Effector CD4-positive, alpha-beta T cell (primary cell): Measurements from ENCODE around the gene IL9.

Experiments
- DNase-seq: peaks from one replicate; pipeline ENCODE4 v3.0.0-alpha.2; 2020

Gene IL9

GRCh38 chr5:135890867-135891266, 4.8 kb downstream of the IL9 start:
- no peak for DNase-seq

DNA sequence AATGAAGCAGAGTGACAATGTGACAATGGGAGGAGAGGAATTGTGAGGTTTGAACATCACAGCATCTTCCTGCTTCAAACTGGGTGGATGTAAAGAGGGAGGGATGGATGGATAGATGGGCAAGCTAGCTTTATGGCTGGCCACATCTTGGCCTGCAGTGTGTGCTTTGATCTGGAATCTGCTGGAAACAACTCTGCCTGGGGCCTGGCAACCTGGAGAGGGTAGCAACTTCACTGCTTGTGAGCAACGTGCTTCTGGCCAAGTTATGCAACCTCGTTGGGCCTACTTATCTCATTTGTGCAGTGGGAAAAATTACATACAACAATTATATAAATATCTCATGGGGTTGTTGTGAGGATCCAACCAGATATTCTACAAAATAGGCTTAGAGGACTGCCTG, 5.3 kb downstream of the IL9 start:
- no peak for DNase-seq

- no peak for DNase-seq
Measured at GRCh38 chr5:135887881-135888614, 7.6 kb downstream of the IL9 start.

GRCh38 chr5:135887447-135887864, 8.2 kb downstream of the IL9 start:
- peak; percentile 50 for DNase-seq

DNA sequence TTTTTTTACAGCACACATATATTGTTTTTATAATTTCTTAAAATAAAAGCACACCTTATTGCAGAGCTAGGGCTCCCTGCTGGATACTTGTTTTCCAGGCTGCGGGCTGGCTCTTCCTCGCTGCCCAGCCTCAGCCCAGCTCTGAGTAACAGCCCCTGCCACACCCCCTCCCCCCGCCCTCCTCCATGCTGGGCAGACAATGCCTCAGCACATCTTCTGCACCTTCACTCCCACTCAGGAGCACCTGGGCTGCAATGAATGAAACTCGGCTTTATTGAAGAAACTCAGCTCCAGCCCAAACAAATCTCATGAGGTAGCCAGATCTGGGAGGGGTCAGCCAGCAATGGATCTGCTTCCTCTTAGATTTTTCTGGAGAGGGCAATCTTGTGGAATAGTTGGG, 9.5 kb downstream of the IL9 start:
- DNase-seq: no peak

GRCh38 chr5:135885031-135885430, 10.6 kb downstream of the IL9 start:
- DNase-seq: no peak

- no peak for DNase-seq
Measured at GRCh38 chr5:135883441-135883840, 12.2 kb downstream of the IL9 start.

DNA sequence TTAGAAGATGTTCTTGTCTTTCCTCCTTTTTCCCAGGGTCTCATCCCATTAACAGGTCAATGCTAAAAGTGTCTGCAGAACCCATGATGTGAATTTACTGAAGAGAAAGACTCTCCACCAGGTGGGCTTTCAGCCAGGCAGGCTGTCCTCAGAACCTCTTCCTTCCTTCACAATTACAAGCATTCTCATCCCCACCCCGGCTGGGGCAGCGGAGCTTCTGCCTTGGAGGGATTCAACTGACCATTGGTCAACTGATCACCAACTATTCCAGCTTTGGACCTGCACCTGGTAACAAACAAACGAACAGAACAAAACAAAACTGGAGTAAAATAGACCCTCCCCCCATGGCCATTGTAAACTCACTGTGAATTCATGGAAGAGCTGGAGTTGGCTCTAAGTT, 12.6 kb downstream of the IL9 start:
- DNase-seq: no peak

DNA sequence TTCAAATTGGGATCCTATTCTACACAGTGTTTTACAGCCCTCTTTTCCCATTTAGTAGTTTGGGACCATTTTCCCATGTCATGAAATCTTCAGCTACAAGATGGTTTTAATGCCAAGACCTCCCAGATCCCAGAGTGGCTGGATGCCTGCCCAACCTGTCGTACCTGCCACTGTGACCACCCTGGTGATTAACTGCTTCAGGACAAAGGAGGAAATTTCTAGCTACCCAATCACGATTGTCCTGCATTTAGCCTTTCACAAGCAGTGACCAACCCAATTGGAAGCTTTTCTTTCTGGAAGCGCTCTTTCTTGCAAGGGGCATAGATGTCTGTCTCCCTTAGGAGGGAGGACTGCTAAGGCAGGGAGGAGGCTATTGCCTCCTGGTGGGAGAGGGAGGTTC, 13.8 kb downstream of the IL9 start:
- DNase-seq: no peak

DNA sequence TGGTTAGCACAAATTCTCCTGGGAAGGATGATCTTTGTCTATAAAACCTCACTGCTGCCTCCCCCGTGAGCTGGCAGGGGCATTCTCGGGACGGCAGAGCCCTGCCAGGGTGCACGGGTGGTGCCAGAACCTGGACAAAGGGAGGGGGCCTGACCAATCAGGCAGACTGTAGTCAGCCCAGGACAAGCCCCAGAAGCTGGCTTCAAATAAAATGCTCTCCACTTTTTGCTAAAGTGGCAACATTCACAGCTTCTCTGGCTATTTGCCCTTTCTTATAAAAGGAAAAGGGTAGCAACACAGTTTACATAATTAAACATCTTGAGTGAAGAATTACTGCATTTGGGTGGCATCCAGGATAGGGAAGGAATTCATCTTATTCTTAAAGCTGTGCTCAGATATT, 14.4 kb downstream of the IL9 start:
- DNase-seq: no peak

DNA sequence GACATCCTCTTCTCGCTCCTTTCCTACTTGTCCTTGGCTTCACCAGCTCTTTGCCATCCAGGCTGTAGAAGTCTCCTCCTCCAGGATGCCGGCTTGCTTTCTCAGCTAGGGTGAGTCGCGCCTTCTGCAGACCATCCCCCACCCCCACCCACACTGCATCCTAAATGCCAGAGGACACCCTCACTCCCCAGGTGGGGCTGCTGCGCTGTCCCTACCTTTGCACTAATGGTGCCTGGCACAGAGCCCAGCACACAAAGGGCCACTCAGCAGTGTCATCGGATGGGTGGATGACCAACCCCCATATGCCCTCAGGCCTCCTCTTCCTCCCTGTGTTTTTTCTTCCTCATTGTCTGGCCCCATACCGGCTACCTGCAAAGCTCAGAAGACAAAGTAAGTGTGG, 14.8 kb downstream of the IL9 start:
- DNase-seq: no peak

DNA sequence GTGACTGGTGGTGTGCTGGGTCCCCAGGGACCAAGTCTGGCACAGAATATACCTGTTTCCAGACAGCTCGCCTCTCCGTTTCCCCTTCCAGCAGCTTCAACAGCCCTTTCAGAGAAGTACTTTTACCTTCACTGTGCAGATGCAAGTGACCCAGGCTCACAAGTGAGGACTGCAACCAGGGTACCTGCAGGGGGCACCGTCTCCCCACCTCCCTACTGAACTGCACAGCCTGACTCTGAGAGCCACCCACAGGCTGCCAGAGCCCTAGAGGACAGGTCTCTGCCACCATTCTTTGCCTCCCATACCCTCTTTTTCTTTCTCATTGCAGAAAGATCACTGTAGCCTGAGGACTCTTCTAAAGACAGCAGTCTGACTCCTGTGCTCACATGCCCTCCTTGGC, 15.4 kb downstream of the IL9 start:
- DNase-seq: no peak

DNA sequence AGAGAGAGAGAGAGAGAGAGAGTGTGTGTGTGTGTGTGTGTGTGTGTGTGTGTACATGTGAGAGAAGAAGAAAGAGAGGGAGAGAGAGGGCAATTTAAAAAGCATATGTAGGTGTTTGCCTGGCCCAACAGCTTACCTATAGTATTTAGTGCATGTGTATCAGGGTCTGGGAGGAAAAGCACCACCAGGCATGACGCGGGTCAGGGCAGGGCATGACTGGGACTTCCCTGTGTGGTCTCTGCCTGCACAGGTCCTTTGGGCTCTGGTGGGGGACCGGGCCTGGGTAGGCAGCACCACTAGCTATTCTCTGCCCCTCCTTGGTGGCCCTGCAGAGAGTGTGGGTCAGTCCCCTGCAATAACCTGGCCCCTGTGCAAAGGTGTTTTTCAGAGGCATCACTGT, 16.1 kb downstream of the IL9 start:
- no peak for DNase-seq

GRCh38 chr5:135878156-135878620, 17.5 kb downstream of the IL9 start:
- no peak for DNase-seq

- no peak for DNase-seq
Measured at GRCh38 chr5:135877570-135878155, 18.0 kb downstream of the IL9 start.

GRCh38 chr5:135876146-135876545, 19.5 kb downstream of the IL9 start:
- DNase-seq: no peak

DNA sequence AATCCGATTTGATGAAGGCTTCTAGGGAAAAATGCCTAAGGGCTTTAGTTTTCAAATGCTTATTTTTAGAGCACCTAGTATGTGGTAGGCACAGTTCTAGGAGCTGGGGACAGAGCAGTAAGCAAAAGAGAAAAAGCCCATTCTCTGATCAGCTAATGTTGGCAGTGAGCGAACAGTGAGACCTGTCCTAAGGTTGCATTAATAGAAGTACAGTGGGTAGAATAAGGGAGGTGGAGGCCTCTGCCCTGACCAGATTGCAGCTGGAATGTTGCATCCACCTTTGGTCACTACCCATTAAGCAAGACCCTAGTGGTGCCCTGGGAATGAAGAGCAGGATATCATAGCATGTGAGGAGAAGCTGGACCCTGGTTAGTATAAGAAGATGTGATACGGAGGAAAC, 20.1 kb downstream of the IL9 start:
- DNase-seq: no peak

DNA sequence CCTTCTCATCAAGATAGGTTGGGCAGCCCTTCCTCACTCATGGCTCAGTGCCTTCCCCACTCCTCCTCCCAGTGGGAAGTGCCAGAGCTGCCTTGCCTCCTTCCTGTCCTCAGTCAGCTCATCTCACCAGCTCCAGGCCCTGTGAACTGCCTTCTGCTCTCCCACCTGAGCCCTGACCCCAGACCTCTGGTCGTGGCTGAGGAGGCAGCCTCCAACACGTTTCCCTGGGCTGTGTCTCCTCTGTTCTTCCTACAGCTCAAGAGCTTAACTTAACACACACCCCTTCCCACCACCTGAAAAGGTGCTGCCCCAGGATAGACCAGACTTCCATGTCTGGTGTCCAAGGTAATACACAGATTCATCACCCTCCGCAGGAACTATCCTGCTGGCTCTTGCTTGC, 21.2 kb downstream of the IL9 start:
- DNase-seq: no peak

GRCh38 chr5:135873831-135874230, 21.8 kb downstream of the IL9 start:
- DNase-seq: no peak

GRCh38 chr5:135871268-135871915, 24.2 kb downstream of the IL9 start:
- no peak for DNase-seq

- no peak for DNase-seq
Measured at GRCh38 chr5:135869935-135870334, 25.7 kb downstream of the IL9 start.

GRCh38 chr5:135869276-135869675, 26.4 kb downstream of the IL9 start:
- no peak for DNase-seq

GRCh38 chr5:135868681-135869080, 27.0 kb downstream of the IL9 start:
- no peak for DNase-seq

DNA sequence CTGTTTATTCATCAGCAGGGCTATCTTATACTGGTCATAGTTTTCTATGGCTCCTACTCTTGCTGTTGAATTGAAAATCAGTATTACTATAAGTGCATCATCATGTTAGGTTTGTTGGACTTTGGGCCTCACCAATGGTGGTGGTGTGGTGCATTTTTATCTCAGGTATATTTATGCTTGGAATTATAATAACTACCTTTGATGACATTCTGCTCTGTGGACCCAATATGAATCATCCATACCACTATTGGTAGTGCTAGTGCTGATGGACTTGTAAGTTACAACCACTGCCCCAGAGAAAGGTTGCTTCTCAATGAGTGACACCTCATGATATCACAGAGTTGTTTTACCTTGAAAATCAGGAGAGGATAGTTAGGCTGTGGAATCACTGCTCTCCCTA, 28.0 kb downstream of the IL9 start:
- DNase-seq: no peak
